HG02870 (cell line): ENCODE results near the gene HLCS.

ENCODE experiments used
- ATAC-seq: cut with Tn5 transposase; IDR thresholded peaks from one replicate; pipeline ENCODE4 v1.9.1; 2021; ENCODE audit warnings: mild to moderate bottlenecking, moderate library complexity; ENCODE audit not compliant: unreplicated experiment

HLCS gene

DNA sequence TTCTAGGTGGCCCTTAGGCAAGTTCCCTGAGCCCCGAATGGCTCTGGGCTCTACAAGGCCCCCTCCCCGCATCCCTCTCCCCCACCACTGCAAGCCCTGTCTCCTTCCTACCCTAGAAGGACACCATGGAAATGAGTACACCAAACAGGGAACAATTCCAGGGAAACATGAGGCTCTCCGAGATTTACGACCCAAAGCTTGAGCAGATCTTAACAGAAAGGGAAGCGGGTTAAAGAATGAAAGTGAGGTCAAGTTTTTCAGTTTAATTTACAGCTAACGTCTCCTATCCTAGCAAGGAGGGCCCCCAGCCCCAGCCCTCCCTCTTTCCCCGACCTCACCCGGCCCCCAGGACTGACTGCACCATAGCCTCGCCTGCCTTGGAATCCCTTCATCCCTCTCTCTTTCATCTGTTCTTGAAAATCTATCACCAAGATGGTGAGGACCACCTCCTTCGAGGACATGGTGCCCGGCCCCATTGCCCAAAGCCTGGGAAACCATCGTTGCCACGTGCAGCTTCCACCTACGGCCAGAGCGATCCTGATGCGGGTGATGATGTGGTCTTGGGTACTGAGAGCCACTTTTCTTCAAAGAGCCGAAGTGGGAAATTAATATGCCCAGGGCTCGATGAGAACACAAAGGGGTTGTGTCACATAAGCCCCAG is 237.0 kb downstream of the HLCS start:
- no peak for ATAC-seq

DNA sequence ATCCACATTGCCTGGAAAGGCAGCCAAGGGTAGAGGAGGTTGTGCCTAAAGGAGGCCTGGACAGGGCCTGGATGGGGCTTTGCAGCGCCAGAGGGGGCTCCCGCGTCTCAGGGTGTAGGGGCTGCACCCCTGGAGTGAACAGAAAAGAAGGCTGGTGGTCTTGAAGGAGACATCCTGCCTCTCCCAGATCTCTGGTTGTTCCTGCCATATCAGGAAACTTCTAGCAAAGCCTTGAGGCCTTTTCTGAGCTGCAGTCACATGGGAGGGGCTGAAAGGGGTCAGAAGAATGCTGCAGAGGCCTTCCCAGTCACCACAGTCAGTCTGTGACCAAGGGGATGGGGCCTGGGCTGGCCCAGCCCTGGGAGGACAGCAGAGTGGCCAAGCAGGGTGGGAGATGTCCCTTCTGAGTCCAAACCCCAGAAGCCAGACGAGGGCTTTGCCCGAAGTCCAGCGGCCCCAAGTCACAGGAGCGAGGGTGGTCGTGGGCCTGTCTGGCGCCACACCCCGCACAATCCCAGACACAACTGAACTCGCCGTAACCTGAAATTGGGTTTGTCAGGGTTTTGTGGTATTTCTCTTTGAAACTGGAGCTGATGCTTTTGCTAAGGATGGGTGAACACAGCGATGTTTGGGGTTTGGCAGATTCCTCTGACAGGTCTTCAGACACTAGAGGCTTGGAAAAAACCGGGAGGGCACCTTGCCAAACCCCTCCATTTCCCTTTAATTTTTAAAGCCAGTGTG is 237.9 kb downstream of the HLCS start:
- ATAC-seq, result no peak

DNA sequence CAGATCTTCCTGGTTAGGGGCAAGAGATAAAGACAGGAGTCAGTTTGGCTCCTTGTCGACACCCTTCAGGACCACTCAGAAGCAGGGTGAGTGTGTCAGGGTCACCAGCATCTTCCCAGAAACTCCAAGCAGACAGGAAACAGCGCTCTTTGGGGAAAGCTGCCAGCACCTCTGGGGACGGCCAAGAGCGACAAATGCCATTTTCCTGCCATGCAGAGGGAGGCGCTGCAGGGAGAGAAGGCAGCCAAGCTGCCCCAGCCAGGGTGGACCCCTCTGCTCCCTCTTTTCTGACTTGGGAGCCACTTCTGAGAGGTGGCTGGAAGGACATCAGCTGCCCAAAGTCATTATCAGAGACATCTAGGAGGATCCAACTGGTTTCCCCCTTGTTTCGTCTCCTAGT is 238.6 kb downstream of the HLCS start:
- no peak for ATAC-seq

DNA sequence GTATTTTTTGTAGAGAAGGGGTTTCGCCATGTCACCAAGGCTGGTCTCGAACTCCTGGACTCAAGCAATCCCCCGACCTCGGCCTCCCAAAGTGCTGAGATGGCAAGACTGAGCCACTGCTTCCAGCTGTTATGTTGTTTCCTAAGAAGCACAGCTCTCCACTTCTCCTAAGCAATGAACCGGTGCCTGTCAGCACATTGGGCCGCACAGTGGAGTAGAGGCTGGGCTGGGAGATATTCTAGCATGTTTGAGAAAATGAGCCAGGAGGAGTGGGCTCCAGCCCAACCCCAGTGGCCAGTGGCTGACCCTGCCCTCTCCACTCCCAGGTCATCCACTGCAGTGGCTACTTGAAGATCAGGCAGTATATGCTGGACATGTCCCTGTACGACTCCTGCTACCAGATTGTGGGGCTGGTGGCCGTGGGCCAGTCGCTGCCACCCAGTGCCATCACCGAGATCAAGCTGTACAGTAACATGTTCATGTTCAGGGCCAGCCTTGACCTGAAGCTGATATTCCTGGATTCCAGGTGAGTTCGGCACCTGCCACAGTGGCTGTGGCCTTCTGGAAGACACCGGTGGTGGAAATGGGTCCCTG is 240.6 kb downstream of the HLCS start:
- no peak for ATAC-seq

GRCh38 chr21:36724660-36725059 is 241.8 kb downstream of the HLCS start:
- ATAC-seq, result no peak

- ATAC-seq, result no peak
These were observed 243.0 kb downstream of the HLCS start for GRCh38 chr21:36723371-36723881.

DNA sequence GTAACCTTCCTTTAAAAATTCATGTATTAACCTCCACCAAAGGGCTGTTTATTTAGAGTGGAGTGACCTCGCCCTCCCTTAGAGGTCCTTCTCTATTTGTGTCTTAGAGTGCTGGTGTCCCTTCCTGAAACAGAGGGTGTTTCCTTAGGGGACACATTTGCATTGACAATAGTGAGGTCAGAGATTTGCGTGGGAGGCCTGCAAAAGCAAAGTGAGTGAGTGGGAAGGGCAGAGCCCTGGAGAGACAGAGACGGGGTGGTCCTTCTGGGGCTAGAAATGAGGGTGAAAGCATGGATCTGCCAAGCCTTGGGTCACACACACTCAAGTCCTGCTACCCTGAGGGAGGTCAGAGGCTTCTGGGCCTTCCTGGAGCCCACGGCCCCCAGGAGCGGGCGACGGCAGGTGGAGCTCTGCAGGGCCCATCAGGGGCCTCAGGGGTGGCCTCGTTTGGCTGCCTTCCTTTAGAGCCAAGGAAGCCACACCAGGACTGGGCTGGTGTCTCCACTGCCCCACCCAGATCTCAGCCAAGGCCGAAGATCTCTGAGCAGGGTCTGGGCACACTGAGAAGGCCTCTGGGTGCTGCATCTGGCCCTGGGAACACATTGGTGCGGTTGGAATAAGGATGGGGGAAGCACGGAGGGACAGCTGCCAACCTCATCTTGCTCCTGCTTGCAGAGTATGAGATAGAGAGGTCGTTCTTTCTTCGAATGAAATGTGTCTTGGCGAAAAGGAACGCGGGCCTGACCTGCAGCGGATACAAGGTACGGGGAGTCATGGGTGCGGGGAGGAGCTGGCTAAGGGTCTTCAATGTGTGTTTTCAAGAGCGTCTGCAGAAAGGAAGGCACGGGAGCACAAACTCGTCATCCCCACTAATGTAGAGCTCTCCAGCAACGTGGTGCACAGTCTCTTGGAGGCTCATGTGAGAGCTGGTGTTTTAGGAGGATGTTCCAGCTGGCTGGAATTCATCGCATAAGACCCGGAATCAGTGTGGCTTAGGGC is 243.8 kb downstream of the HLCS start:
- no peak for ATAC-seq

GRCh38 chr21:36721817-36722216 is 244.7 kb downstream of the HLCS start:
- ATAC-seq, result no peak

DNA sequence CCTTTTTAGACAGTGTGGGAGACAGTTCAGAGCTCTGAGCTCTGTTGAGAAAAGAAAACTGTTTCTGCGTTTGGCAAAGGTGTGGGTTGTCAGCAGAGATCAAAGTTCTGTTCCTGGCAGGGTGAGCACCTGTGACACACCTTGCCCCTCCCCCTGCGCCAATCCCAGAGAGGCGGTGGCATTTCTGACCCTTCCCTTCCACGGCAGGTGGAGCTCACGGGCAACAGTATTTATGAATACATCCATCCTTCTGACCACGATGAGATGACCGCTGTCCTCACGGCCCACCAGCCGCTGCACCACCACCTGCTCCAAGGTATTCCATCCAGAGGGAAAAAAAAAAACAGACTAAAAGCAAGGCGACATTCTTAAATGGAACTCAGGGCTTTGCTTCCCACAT is 246.9 kb downstream of the HLCS start:
- ATAC-seq, result no peak

DNA sequence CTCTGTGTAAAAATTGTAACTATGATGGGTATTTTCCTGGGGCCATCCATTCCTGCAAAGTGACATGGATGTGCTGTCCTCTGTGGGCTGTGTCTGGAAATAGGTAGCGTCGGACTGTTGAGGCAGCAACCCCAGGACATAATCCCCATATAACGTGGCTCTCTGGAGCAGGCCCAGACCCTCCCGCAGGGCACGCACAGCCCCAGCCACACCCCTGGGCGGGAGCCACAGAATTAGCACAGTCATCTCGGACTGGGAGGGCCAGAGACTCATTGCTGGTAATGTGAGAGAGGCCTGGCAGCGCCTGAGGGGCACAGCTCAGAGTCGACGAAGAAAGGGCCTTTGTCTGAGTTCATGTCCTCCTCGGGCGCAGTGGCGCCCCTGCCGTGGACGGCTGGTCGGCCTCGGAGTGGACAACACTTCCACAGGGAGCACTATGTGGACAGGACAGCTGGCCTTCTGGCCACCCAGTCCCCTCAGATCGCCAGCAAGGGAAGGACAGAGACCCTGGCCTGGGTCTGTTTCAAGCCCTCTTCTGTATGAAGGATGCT is 247.4 kb downstream of the HLCS start:
- ATAC-seq, result no peak

- no peak for ATAC-seq
These were observed 248.5 kb downstream of the HLCS start for GRCh38 chr21:36717976-36718375.

- ATAC-seq, result no peak
These were observed 249.6 kb downstream of the HLCS start for GRCh38 chr21:36716836-36717235.

DNA sequence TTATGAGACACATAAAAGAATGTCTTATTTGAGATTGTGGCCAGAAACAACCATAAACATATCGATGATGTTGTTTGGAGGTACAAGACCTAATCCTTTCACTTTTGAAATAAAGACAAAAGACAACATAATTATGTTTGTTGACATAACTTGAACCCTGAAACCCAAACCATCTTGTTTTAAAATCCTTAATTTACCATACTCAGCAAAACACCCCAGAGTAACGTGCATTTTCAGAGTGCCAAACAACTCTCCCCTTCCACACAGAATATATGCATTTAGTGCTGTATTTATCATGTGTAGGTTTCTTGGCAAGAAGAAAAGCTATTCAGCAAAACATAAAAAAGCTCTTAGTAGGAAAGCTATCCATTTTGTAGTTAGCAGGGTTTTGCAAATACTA is 250.1 kb downstream of the HLCS start:
- ATAC-seq, result no peak

GRCh38 chr21:36713746-36714145 is 252.7 kb downstream of the HLCS start:
- ATAC-seq, result no peak

GRCh38 chr21:36710729-36711048 is 255.8 kb downstream of the HLCS start:
- no peak for ATAC-seq

- ATAC-seq, result no peak
These were observed 256.4 kb downstream of the HLCS start for GRCh38 chr21:36709868-36710728.

DNA sequence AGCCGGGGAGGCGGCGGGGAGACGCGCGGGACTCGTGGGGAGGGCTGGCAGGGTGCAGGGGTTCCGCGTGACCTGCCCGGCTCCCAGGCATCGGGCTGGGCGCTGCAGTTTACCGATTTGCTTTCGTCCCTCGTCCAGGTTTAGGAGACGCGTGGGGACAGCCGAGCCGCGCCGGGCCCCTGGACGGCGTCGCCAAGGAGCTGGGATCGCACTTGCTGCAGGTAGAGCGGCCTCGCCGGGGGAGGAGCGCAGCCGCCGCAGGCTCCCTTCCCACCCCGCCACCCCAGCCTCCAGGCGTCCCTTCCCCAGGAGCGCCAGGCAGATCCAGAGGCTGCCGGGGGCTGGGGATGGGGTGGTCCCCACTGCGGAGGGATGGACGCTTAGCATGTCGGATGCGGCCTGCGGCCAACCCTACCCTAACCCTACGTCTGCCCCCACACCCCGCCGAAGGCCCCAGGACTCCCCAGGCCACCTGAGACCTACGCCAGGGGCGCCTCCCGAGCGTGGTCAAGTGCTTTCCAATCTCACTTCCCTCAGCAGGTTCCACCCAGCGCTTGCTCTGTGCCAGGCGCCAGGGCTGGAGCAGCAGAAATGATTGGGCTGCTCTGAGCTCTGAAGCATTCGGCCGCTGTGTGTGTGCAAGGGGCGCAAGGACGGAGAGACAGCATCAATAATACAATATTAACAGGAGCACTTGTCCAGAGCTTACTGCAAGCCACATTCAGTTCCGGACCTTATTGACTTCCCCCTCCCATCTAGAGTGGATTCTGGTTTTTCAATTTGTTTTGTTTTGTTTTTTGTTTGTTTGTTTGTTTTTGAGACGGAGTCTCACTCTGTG is 257.2 kb downstream of the HLCS start:
- ATAC-seq, result no peak

GRCh38 chr21:36708286-36709029 is 258.0 kb downstream of the HLCS start:
- ATAC-seq, result no peak
